NB4 (cell line): ENCODE results near the gene RBMS3.

Experiments
- CTCF ChIP-seq: IDR thresholded peaks from one replicate; pipeline ENCODE4 v1.5.1; 2012; ENCODE audit warnings: low read depth, low read length
- TF ChIP-seq, protein P1 (sequence below): IDR thresholded peaks from 2 replicates; pipeline ENCODE4 v1.6.1; 2011; ENCODE audit warnings: low read depth, low read length

- TF ChIP-seq, protein P1, sequence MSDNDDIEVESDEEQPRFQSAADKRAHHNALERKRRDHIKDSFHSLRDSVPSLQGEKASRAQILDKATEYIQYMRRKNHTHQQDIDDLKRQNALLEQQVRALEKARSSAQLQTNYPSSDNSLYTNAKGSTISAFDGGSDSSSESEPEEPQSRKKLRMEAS = no peak
- TF ChIP-seq CTCF = no peak
Measured at GRCh38 chr3:29486917-29487316, 206.0 kb downstream of the RBMS3 start.
